22Rv1 (cell line): Measurements from ENCODE around the gene TNKS2.
A peak's percentile ranks its signal among the peaks of the same experiment; 100 is the strongest.
"Not testable (repeated sequence)": the region's sequence is repeated elsewhere in the genome, so short reads cannot be mapped to it uniquely, and the experiment has no call there.

Source experiments
- H3K27ac ChIP-seq: fragments of 450-650 bp; 2 replicates; pipeline ENCODE4 v1.5.1; 2017
- ZFX ChIP-seq: fragments of 450-650 bp; IDR thresholded peaks from 2 replicates; pipeline ENCODE4 v1.6.1; 2017; ENCODE audit warnings: antibody characterized with exemption, borderline replicate concordance
- TF ChIP-seq, protein P1 (sequence below): fragments of 450-650 bp; IDR thresholded peaks from 2 replicates; pipeline ENCODE4 v1.5.1; 2017; ENCODE audit warnings: mild to moderate bottlenecking

TNKS2 gene

GRCh38 chr10:91893051-91893450 is 94.8 kb downstream of the TNKS2 start:
- TF ChIP-seq, protein P1, sequence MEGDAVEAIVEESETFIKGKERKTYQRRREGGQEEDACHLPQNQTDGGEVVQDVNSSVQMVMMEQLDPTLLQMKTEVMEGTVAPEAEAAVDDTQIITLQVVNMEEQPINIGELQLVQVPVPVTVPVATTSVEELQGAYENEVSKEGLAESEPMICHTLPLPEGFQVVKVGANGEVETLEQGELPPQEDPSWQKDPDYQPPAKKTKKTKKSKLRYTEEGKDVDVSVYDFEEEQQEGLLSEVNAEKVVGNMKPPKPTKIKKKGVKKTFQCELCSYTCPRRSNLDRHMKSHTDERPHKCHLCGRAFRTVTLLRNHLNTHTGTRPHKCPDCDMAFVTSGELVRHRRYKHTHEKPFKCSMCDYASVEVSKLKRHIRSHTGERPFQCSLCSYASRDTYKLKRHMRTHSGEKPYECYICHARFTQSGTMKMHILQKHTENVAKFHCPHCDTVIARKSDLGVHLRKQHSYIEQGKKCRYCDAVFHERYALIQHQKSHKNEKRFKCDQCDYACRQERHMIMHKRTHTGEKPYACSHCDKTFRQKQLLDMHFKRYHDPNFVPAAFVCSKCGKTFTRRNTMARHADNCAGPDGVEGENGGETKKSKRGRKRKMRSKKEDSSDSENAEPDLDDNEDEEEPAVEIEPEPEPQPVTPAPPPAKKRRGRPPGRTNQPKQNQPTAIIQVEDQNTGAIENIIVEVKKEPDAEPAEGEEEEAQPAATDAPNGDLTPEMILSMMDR = no peak
- no peak for TF ChIP-seq ZFX
- H3K27ac ChIP-seq = no peak overlapping the region

DNA sequence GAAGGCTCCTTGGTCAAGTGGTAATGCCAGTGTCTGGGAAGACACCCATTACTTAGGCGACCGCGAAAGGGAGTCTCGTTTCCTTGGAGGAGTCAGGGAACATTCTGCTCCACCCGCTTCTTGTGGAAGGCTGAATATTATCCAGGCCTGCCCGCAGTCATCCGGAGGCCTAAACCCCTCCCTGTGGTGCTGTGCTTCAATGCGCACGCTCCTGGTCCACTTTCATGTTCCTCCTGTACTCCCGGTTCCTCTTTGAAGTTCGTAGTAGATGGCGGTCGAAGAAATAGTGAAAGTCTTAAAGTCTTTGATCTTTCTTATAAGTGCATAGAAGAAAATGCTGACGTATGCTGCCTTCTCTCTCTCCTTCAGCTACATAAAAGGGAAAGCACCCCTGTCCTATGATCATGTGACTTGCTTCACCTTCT is 96.0 kb downstream of the TNKS2 start:
- H3K27ac ChIP-seq = not testable (repeated sequence)

- TF ChIP-seq, protein P1 = no peak
- TF ChIP-seq ZFX = no peak
- H3K27ac ChIP-seq = no peak overlapping the region
These were observed 98.1 kb downstream of the TNKS2 start for GRCh38 chr10:91896212-91896756.

GRCh38 chr10:91897421-91897820 is 99.2 kb downstream of the TNKS2 start:
- H3K27ac ChIP-seq = no peak overlapping the region
- TF ChIP-seq ZFX = no peak
- TF ChIP-seq, protein P1 = no peak

DNA sequence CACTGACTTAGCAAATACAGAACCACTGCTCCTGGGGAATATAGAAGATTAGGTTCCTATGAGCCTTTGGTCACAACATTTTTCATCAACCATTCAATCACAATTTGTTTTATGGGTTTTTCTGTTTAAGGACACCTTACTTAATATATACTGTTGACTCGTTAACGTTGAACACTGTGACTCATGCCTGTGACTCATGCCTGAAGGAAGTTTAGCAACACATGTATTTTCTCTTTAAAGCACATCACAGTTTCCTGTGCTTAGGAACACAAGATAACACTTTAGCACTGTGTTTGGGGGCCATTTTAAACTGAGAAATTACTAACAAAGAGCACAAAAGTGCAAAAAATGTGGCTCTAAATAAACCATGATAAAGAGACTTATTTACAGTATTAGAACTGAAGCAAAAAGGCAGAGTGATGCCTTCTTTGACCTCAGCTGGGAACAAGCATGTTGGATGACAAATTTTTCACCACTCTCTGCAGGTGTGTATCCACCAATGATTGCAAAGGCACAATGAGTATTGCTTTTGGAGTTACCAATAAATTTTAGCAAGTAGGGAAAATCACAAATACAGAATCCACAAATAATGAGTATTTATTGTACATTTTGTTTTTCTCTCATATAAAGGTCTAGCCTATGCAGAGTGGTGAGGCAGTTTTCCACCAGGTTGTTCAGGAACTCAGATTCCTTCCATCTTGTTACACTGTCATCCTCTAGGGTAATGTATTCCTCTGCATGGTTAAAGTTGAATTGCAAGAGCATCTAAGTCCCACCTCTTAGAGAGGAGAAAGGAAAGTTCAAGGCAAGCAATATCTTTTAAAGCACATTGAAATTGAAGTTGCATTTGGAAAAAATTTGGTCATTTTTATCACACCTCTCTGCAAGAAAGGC is 103.8 kb downstream of the TNKS2 start:
- no peak for TF ChIP-seq ZFX
- TF ChIP-seq, protein P1 = no peak
- H3K27ac ChIP-seq = peak overlapping the region; percentile 29

DNA sequence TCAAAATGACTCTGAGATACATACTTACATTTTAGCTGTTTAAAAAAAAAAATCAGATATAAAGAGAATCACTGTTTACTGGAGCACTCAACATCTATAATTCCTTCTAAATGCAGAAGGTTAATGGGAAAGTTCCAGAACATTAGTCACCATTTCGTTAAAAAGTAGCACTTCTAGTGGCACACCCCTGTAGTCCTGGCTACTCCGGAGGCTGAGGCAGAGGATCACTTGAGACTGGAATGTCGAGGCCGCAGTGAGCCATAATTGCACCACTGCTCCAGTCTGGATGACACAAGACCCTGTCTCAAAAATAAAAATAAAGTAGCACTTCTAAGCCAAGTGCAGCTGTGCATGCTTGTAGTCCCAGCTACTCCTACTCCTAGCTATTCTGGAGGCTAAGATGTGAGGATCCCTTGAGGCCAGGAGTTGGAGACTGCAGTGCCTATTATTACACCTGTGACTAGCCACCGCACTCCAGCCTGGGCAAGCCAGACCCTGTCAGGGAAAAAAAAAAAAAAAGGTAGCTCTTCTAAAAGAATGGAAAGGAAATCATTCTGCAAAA is 108.9 kb downstream of the TNKS2 start:
- TF ChIP-seq, protein P1 = no peak
- no peak for TF ChIP-seq ZFX
- H3K27ac ChIP-seq = no peak overlapping the region

DNA sequence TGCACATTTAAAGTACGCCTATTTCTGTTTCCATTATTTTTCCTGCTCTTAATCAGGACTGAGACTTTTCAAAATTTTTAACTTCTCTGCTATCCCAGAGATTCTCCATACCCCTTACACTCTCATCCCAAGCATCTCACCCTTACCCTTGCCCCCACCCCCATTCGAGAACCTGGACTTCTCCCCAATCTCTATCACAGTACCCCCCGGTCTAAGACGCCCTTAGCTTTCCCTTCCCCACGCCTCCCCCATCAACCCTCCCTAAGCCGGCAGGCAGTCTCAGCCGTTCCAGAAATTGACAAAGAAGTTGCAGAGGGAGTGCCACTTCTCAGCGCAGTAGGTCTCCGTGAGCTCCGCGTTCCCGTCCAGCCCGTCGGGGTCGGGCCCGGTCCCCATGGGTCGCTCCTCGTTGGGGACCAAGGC is 109.7 kb downstream of the TNKS2 start:
- H3K27ac ChIP-seq = peak overlapping the region; percentile 67

More for the DNA sequence above, 109.7 kb downstream of the TNKS2 start:
- TF ChIP-seq ZFX = no peak
- TF ChIP-seq, protein P1 = no peak
